DND-41 (cell line): ENCODE results near the gene RAI14.
"Not testable (repeated sequence)": the region's sequence is repeated elsewhere in the genome, so short reads cannot be mapped to it uniquely, and the experiment has no call there.

ENCODE experiments used
- CTCF ChIP-seq: IDR thresholded peaks from 2 replicates; pipeline ENCODE4 v1.5.1; 2012; ENCODE audit warnings: borderline replicate concordance, low read length, moderate library complexity, mild to moderate bottlenecking; ENCODE audit not compliant: poor library complexity, severe bottlenecking; ENCODE audit errors: extremely low read depth
- EZH2 ChIP-seq: IDR thresholded peaks from 3 replicates; pipeline ENCODE4 v1.6.1; 2012; ENCODE audit warnings: borderline replicate concordance, low read depth, mild to moderate bottlenecking, moderate library complexity, low read length, inconsistent platforms; ENCODE audit not compliant: severe bottlenecking

GRCh38 chr5:34753236-34753635 lies 97.1 kb downstream of the RAI14 start:
- not testable (repeated sequence) for TF ChIP-seq CTCF, EZH2
